HUDEP-2 (cell line): ENCODE results near the gene SELENOM.
"Not testable (repeated sequence)": the region's sequence is repeated elsewhere in the genome, so short reads cannot be mapped to it uniquely, and the experiment has no call there.

Experiments
- DNase-seq, 76 experiments: peaks; one replicate each; lab custom pipeline; 2025; ENCODE audit not compliant: unreplicated experiment in 76 of 76; lab: John Stamatoyannopoulos, UW

The SELENOM gene

GRCh38 chr22:31134688-31135087, 27.3 kb upstream of the SELENOM start:
- no peak for DNase-seq

GRCh38 chr22:31133911-31134310, 26.5 kb upstream of the SELENOM start:
- no peak for DNase-seq

- peak in 3 of 76 experiments; percentile 1 to 8 (median 7) for DNase-seq
Observed at GRCh38 chr22:31130873-31131272, 23.5 kb upstream of the SELENOM start.

- no peak for DNase-seq
Observed at GRCh38 chr22:31128156-31128555, 20.8 kb upstream of the SELENOM start.

- DNase-seq: no peak
Observed at GRCh38 chr22:31127181-31127772, 19.9 kb upstream of the SELENOM start.

- DNase-seq: no peak
Observed at GRCh38 chr22:31126869-31127175, 19.5 kb upstream of the SELENOM start.

- DNase-seq: no peak
Observed at GRCh38 chr22:31126128-31126868, 18.9 kb upstream of the SELENOM start.

GRCh38 chr22:31125521-31126117, 18.3 kb upstream of the SELENOM start:
- DNase-seq: no peak

- DNase-seq: no peak
Observed at GRCh38 chr22:31124811-31125465, 17.6 kb upstream of the SELENOM start.

GRCh38 chr22:31124290-31124689, 16.9 kb upstream of the SELENOM start:
- DNase-seq: no peak

GRCh38 chr22:31123292-31123602, 15.9 kb upstream of the SELENOM start:
- no peak for DNase-seq

GRCh38 chr22:31122532-31123291, 15.3 kb upstream of the SELENOM start, which contains the start of gene INPP5J:
INPP5J (plus strand) TSS chr22:31122966; CDS start chr22:31123015, 49 bp downstream.
- DNase-seq: no peak

GRCh38 chr22:31122196-31122531, 14.8 kb upstream of the SELENOM start:
- no peak for DNase-seq

- no peak for DNase-seq
Observed at GRCh38 chr22:31121403-31121802, 14.0 kb upstream of the SELENOM start.

GRCh38 chr22:31120642-31121041, 13.3 kb upstream of the SELENOM start:
- DNase-seq: no peak

- no peak for DNase-seq
Observed at GRCh38 chr22:31120230-31120629, 12.9 kb upstream of the SELENOM start.

GRCh38 chr22:31119026-31119717, 11.8 kb upstream of the SELENOM start:
- DNase-seq: no peak

- no peak for DNase-seq
Observed at GRCh38 chr22:31118046-31118820, 10.9 kb upstream of the SELENOM start.

- not testable (repeated sequence) for DNase-seq
Observed at GRCh38 chr22:31112547-31113091, 5.3 kb upstream of the SELENOM start.

- no peak for DNase-seq
Observed at GRCh38 chr22:31107894-31108218, 488 bp upstream of the SELENOM start.
